ENCODE measurements around the gene PCSK6. TPM values are rescaled to one million over a fixed set of nuclear protein-coding genes. Genes with fewer than 3 reads are reported as not detected.

Gene PCSK6
- total and polyA plus RNA-seq, 7 experiments from 2014 or later = 0.12 to 3.0 (median 0.70) TPM; not detected in 1

DNA sequence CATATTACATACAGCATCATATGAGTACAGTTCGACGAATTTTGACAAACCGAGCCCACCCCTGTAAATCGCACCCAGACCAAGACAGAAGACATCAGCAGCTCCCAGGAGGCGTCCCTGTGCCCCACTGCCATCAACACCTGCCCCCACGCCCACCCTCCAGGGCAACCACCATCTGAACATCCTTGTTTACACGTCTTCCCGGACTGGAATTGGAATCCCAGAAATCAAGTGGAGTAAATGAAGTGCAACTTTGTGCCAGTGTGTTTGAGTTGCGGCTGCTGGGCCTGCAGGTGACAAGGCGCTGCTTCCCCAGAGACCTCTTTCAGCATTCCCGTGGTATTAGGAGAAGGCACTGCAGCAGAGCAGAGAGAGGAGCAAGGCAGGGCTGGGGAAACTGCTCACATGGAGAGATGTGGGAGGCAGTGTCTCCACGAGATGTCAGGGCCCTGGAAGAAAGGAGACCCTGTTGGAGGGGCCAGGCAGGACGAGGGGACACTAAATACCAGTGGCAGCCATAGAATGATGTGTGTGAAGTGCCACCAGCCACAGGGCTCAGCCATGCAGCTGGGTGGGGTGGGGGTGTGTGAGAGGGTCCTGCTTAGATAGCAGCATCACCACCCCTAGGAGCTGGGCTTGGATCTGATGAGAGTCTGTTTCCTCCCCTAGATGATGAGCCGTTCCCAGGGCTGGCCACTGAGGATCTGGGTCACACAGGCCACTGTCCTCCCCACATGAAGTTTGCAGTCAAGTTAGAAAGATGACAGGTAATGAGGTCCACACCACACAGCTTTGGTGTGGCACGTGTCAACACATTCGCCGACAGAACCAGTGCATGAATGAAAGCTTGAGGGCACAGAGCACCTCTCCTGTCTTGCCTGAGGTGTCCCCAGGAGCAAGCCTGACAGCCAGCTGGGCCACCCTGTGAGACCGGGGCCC is 33.4 kb upstream of the PCSK6 start:
- peaks cover 0 to 12% (median 1%) of the 10 kb centered on the region in 5 donors for H3K36me3 Mint-ChIP-seq

DNA sequence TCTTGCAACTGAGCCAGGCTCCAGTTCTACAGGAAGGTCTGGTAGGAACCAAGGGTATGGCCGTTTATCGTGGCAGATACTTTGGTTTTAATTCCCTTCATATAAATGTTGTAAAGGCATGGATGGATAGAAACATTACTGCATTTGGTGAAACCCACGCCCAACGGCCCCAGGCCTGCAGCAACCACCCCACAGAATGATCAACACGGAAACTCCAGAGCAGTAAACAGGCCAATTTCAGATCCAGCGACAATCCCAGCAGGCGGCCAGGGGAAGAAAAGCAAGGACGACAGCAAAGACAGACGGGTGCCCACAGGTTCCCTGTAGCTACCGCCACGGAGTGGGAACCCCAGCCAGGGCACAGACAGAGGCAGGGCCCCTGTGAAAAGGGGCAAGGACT is 32.6 kb upstream of the PCSK6 start:
- no peak overlapping the region for H3K27ac ChIP-seq (ENCODE audit: low read depth, low read length)
- Mint-ChIP-seq H3K4me1 (peaks cover 1 to 16% (median 7%) of the 10 kb centered on the region in 7 donors), H3K27ac (no peak overlapping the region), H3K36me3 (peaks cover 0 to 13% (median 1%) of the 10 kb centered on the region in 5 donors), H3K4me3 (no peak overlapping the region), H3K27me3 (peaks cover 11 to 48% (median 39%) of the 10 kb centered on the region in 5 donors), H3K9me3 (peaks cover 2 to 35% (median 20%) of the 10 kb centered on the region in 11 donors)
- no peaks in the 10 kb centered on the region for H3K4me1 ChIP-seq (ENCODE audit: control insufficient read depth in 2 of 2, insufficient read depth in 2 of 2, low read length in 2 of 2)
- H3K27me3 ChIP-seq (ENCODE audit: control insufficient read depth in 2 of 2, insufficient read depth in 2 of 2, low read length in 2 of 2) = no peaks in the 10 kb centered on the region
- peaks cover 0 to 14% (median 0%) of the 10 kb centered on the region in 3 experiments for H3K9me3 ChIP-seq (ENCODE audit: control insufficient read depth in 2 of 3, low read length in 3 of 3)
- CTCF ChIA-PET = no interaction called here
- DNase-seq = no peak
- intact Hi-C loops (cut with micrococcal nuclease) = no loop called here
- ATAC-seq = no peak
- POLR2A ChIA-PET = no interaction called here
- H3K4me3 ChIP-seq (ENCODE audit: low read length) = no peak overlapping the region
- H3K36me3 ChIP-seq (ENCODE audit: control insufficient read depth in 2 of 3, insufficient read depth in 3 of 3, low read length in 3 of 3) = no peaks in the 10 kb centered on the region

More for the DNA sequence above, 33.4 kb upstream of the PCSK6 start:
- CTCF ChIA-PET = no interaction called here
- no peak overlapping the region for H3K27ac Mint-ChIP-seq
- DNase-seq (no peak), ATAC-seq (no peak)
- peaks cover 2 to 27% (median 17%) of the 10 kb centered on the region in 11 donors for H3K9me3 Mint-ChIP-seq
- Histone ChIP-seq H3K27ac (ENCODE audit: low read depth, low read length) (no peak overlapping the region), H3K4me1 (ENCODE audit: control insufficient read depth in 2 of 2, insufficient read depth in 2 of 2, low read length in 2 of 2) (no peaks in the 10 kb centered on the region), H3K27me3 (ENCODE audit: control insufficient read depth in 2 of 2, insufficient read depth in 2 of 2, low read length in 2 of 2) (no peaks in the 10 kb centered on the region), H3K4me3 (ENCODE audit: low read length) (no peak overlapping the region), H3K36me3 (ENCODE audit: control insufficient read depth in 2 of 3, insufficient read depth in 3 of 3, low read length in 3 of 3) (no peaks in the 10 kb centered on the region), H3K9me3 (ENCODE audit: control insufficient read depth in 2 of 3, low read length in 3 of 3) (peaks cover 0 to 6% (median 0%) of the 10 kb centered on the region in 3 experiments)
- POLR2A ChIA-PET = no interaction called here
- intact Hi-C loops (cut with micrococcal nuclease) = no loop called here
- H3K4me1 Mint-ChIP-seq = peaks cover 1 to 18% (median 7%) of the 10 kb centered on the region in 7 donors
- H3K4me3 Mint-ChIP-seq = no peak overlapping the region
- H3K27me3 Mint-ChIP-seq = peaks cover 12 to 47% (median 40%) of the 10 kb centered on the region in 5 donors

DNA sequence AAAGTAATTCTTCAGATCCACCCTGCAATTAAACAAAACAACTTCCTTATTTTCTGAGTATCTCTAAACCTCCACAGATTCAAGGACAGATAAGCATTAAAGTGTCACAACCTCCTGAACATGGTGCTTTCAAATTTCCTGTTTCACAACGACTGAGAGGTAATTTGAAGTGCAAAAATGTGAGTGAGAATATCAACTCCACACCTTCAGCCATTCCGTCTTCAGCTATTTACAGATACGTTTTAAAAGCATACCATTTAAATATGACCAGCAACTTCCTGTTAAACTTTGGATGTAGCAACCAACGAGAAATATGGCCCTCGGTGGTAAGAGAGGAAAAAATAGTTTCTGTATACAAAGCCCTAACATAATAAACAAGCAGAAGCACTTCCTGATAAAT is 32.1 kb upstream of the PCSK6 start:
- peaks cover 11 to 48% (median 41%) of the 10 kb centered on the region in 5 donors for H3K27me3 Mint-ChIP-seq
- Histone ChIP-seq H3K27me3 (ENCODE audit: control insufficient read depth in 2 of 2, insufficient read depth in 2 of 2, low read length in 2 of 2) (no peaks in the 10 kb centered on the region), H3K27ac (ENCODE audit: low read depth, low read length) (no peak overlapping the region), H3K9me3 (ENCODE audit: control insufficient read depth in 2 of 3, low read length in 3 of 3) (peaks cover 0 to 18% (median 0%) of the 10 kb centered on the region in 3 experiments), H3K4me1 (ENCODE audit: control insufficient read depth in 2 of 2, insufficient read depth in 2 of 2, low read length in 2 of 2) (no peaks in the 10 kb centered on the region), H3K4me3 (ENCODE audit: low read length) (no peak overlapping the region), H3K36me3 (ENCODE audit: control insufficient read depth in 2 of 3, insufficient read depth in 3 of 3, low read length in 3 of 3) (no peaks in the 10 kb centered on the region)
- POLR2A ChIA-PET = no interaction called here
- intact Hi-C loops (cut with micrococcal nuclease) = no loop called here
- H3K27ac Mint-ChIP-seq = peak overlapping the region in 1 of 9 donors; percentile 1
- peak; percentile 41 for ATAC-seq
- H3K4me3 Mint-ChIP-seq = peak overlapping the region in 1 of 10 donors; percentile 2
- DNase-seq = no peak
- H3K4me1 Mint-ChIP-seq = peaks cover 1 to 16% (median 7%) of the 10 kb centered on the region in 7 donors
- peaks cover 0 to 16% (median 1%) of the 10 kb centered on the region in 5 donors for H3K36me3 Mint-ChIP-seq
- CTCF ChIA-PET = no interaction called here
- H3K9me3 Mint-ChIP-seq = peaks cover 7 to 40% (median 23%) of the 10 kb centered on the region in 11 donors

DNA sequence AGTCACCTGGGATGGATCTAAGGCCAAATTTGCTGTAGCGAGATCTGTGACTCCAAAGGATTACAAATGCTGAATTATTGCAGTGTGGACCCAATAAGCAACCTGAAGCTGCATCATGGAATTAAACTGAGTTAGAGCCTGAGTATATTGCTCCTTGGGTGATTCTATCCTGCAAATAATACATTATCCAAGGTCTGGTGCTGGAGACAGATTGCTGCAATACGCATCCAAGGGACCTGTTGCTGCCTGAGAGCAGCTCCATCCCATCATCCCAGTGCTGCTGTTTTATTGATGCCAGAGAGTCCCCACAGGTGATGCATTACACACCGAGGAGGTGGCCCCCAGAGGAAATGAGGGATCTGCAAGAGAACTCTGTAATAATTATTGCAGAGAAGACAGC is 31.6 kb upstream of the PCSK6 start:
- no peak for DNase-seq
- H3K27ac Mint-ChIP-seq = no peak overlapping the region
- Histone ChIP-seq H3K4me1 (ENCODE audit: control insufficient read depth in 2 of 2, insufficient read depth in 2 of 2, low read length in 2 of 2) (no peaks in the 10 kb centered on the region), H3K4me3 (ENCODE audit: low read length) (no peak overlapping the region), H3K27ac (ENCODE audit: low read depth, low read length) (no peak overlapping the region), H3K9me3 (ENCODE audit: control insufficient read depth in 2 of 3, low read length in 3 of 3) (peaks cover 0 to 21% (median 0%) of the 10 kb centered on the region in 3 experiments), H3K27me3 (ENCODE audit: control insufficient read depth in 2 of 2, insufficient read depth in 2 of 2, low read length in 2 of 2) (no peaks in the 10 kb centered on the region), H3K36me3 (ENCODE audit: control insufficient read depth in 2 of 3, insufficient read depth in 3 of 3, low read length in 3 of 3) (no peaks in the 10 kb centered on the region)
- H3K36me3 Mint-ChIP-seq = peaks cover 0 to 17% (median 1%) of the 10 kb centered on the region in 5 donors
- peaks cover 11 to 49% (median 41%) of the 10 kb centered on the region in 5 donors for H3K27me3 Mint-ChIP-seq
- no peak for ATAC-seq
- H3K4me3 Mint-ChIP-seq = no peak overlapping the region
- CTCF ChIA-PET = no interaction called here
- peaks cover 1 to 16% (median 7%) of the 10 kb centered on the region in 7 donors for H3K4me1 Mint-ChIP-seq
- peaks cover 10 to 46% (median 28%) of the 10 kb centered on the region in 11 donors for H3K9me3 Mint-ChIP-seq
- intact Hi-C loops (cut with micrococcal nuclease) = no loop called here
- POLR2A ChIA-PET = no interaction called here

DNA sequence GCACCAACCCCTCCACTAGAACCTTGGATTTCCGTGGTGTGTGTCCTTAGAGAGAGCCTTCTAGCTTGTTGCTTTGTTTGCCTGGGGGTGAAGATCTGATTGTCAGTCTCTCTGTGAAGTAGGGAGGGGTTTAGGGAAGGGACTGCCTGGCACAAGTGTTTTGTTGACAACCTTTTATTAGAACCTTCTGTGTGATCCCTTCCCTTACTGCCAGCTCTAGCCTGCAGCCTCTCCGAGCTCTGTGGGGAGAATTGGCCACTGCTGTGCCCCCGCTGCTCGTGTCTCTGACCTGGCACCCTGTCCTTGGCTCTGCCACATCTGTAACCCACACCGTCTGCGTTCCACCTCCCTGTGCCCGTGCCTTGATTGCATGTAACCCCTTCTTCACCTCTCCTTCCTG is 30.9 kb upstream of the PCSK6 start:
- no peaks in the 10 kb centered on the region for H3K27me3 ChIP-seq (ENCODE audit: control insufficient read depth in 2 of 2, insufficient read depth in 2 of 2, low read length in 2 of 2)
- H3K36me3 ChIP-seq (ENCODE audit: control insufficient read depth in 2 of 3, insufficient read depth in 3 of 3, low read length in 3 of 3) = no peaks in the 10 kb centered on the region
- peaks cover 1 to 16% (median 7%) of the 10 kb centered on the region in 7 donors for H3K4me1 Mint-ChIP-seq
- H3K36me3 Mint-ChIP-seq = peaks cover 0 to 17% (median 5%) of the 10 kb centered on the region in 5 donors
- ATAC-seq (no peak), DNase-seq (no peak)
- ChIA-PET CTCF (no interaction called here), POLR2A (no interaction called here)
- H3K9me3 Mint-ChIP-seq = peaks cover 10 to 52% (median 35%) of the 10 kb centered on the region in 11 donors
- H3K4me3 ChIP-seq (ENCODE audit: low read length) = no peak overlapping the region
- no peak overlapping the region for H3K4me3 Mint-ChIP-seq
- H3K27ac ChIP-seq (ENCODE audit: low read depth, low read length) = no peak overlapping the region
- H3K27me3 Mint-ChIP-seq = peaks cover 11 to 51% (median 39%) of the 10 kb centered on the region in 5 donors
- intact Hi-C loops (cut with micrococcal nuclease) = no loop called here
- H3K4me1 ChIP-seq (ENCODE audit: control insufficient read depth in 2 of 2, insufficient read depth in 2 of 2, low read length in 2 of 2) = no peaks in the 10 kb centered on the region
- H3K9me3 ChIP-seq (ENCODE audit: control insufficient read depth in 2 of 3, low read length in 3 of 3) = peaks cover 0 to 24% (median 0%) of the 10 kb centered on the region in 3 experiments
- no peak overlapping the region for H3K27ac Mint-ChIP-seq

DNA sequence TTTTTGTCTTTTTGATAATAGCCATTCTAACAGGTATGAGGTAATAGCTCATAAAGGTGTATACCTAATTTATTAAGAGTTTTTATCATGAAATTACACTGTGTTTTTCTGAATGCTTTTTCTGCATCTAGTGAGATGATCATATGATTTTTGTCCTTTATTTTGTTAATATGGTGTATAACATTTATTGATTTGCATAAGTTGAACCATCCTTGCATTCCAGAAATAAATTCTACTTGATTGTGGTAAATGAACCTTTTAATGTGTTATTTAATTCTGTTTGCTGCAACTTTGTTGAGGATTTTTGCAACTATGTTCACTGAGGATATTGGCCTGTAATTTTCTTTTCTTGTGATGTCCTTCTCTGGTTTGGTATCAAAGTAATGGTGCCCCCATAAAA is 28.0 kb upstream of the PCSK6 start:
- Mint-ChIP-seq H3K4me1 (peaks cover 0 to 11% (median 7%) of the 10 kb centered on the region in 7 donors), H3K36me3 (peaks cover 0 to 17% (median 5%) of the 10 kb centered on the region in 5 donors), H3K4me3 (no peak overlapping the region), H3K27ac (no peak overlapping the region), H3K9me3 (peaks cover 12 to 62% (median 35%) of the 10 kb centered on the region in 11 donors), H3K27me3 (peaks cover 15 to 42% (median 34%) of the 10 kb centered on the region in 5 donors)
- Histone ChIP-seq H3K4me3 (ENCODE audit: low read length) (no peak overlapping the region), H3K27me3 (ENCODE audit: control insufficient read depth in 2 of 2, insufficient read depth in 2 of 2, low read length in 2 of 2) (peaks cover 0 to 3% of the 10 kb centered on the region in 2 donors), H3K36me3 (ENCODE audit: control insufficient read depth in 2 of 3, insufficient read depth in 3 of 3, low read length in 3 of 3) (no peaks in the 10 kb centered on the region), H3K4me1 (ENCODE audit: control insufficient read depth in 2 of 2, insufficient read depth in 2 of 2, low read length in 2 of 2) (no peaks in the 10 kb centered on the region), H3K27ac (ENCODE audit: low read depth, low read length) (no peak overlapping the region), H3K9me3 (ENCODE audit: control insufficient read depth in 2 of 3, low read length in 3 of 3) (peaks cover 0 to 24% (median 0%) of the 10 kb centered on the region in 3 experiments)
- no peak for ATAC-seq
- intact Hi-C loops (cut with micrococcal nuclease) = no loop called here
- ChIA-PET CTCF (no interaction called here), POLR2A (no interaction called here)
- DNase-seq = no peak

All from naive thymus-derived CD4-positive, alpha-beta T cell (primary cell).